Gastroesophageal sphincter (tissue), 4 donors: ENCODE results near the gene INSR. TPM values are rescaled to one million over a fixed set of nuclear protein-coding genes. Genes with fewer than 3 reads are reported as not detected.

Experiments
- ATAC-seq: fragments of 150-250 bp; one replicate; pipeline ENCODE4 v1.9.1; 2016; ENCODE audit warnings: mild to moderate bottlenecking, moderate library complexity
- H3K27ac ChIP-seq, 4 donors: fragments of 200-600 bp; sonication (generic) in 3 of 4; 1 replicate in 3 of 4; 2 replicates in 1 of 4; pipeline ENCODE4 v1.5.1; 2016 to 2019
- H3K27me3 ChIP-seq: fragments of 200-600 bp; sonication (generic); one replicate; pipeline ENCODE4 v1.5.1; 2019
- H3K36me3 ChIP-seq, 2 donors: fragments of 200-600 bp; sonication (generic); one replicate each; pipeline ENCODE4 v1.5.1; 2019; ENCODE audit warnings: control low read depth in 1 of 2
- H3K4me1 ChIP-seq, 3 donors: fragments of 200-600 bp; sonication (generic); 1 replicate in 2 of 3; 2 replicates in 1 of 3; pipeline ENCODE4 v1.5.1; 2016 to 2019; ENCODE audit warnings: control low read depth in 2 of 3
- H3K4me3 ChIP-seq, 2 donors: fragments of 200-600 bp; sonication (generic); one replicate each; pipeline ENCODE4 v1.5.1; 2019; ENCODE audit warnings: mild to moderate bottlenecking in 1 of 2, moderate library complexity in 1 of 2
- H3K9me3 ChIP-seq, 3 donors: fragments of 200-600 bp; sonication (generic); one replicate each; pipeline ENCODE4 v1.5.1; 2017 to 2019; ENCODE audit warnings: control low read depth in 2 of 3
- CTCF ChIP-seq, 4 experiments: fragments of 200-600 bp in 2 of 4; fragments of 450-650 bp in 2 of 4; sonication (generic) in 1 of 4; IDR thresholded peaks; one replicate each; pipeline ENCODE4 v1.5.1; 2017 to 2019; ENCODE audit warnings: antibody characterized with exemption in 4 of 4, mild to moderate bottlenecking in 2 of 4, moderate library complexity in 2 of 4
- EP300 ChIP-seq: sonication (generic); formaldehyde crosslinking; IDR thresholded peaks from one replicate; pipeline ENCODE4 v1.6.1; 2017; ENCODE audit warnings: antibody characterized with exemption, mild to moderate bottlenecking
- POLR2A ChIP-seq, 2 donors: fragments of 450-650 bp; IDR thresholded peaks; one replicate each; pipeline ENCODE4 v1.6.1; 2017; ENCODE audit warnings: antibody characterized with exemption in 2 of 2, mild to moderate bottlenecking in 2 of 2, moderate library complexity in 1 of 2
- POLR2AphosphoS5 ChIP-seq: sonication (generic); formaldehyde crosslinking; IDR thresholded peaks from one replicate; pipeline ENCODE4 v1.6.1; 2017; ENCODE audit warnings: antibody characterized with exemption
- WGBS, 2 donors: methylation state at CpG; one replicate each; pipeline ENCODE4 v1.1.5; 2018; ENCODE audit warnings: low coverage in 1 of 2; 5-methylcytosine and 5-hydroxymethylcytosine counted together
- total RNA-seq, 4 donors: library from RNA; depleted of rRNA; stranded (reverse); fragments of >200 nt; gene quantifications; one replicate each; pipeline ENCODE4 v1.1.0, GENCODE V29; 2016

INSR gene
- 10 to 100 TPM; 67.6 to 95.6 (median 81.2) TPM for total RNA-seq

- Histone ChIP-seq H3K4me3 (peak within 1 kb of the TSS; percentile 89 to 100), H3K27ac (peak within 1 kb of the TSS; percentile 74 to 94 (median 88)), H3K4me1 (peaks cover 0 to 42% (median 6%) of the 10 kb centered on the region in 3 donors), H3K27me3 (peaks cover 8% of the 10 kb centered on the region), H3K36me3 (no peaks in the 10 kb centered on the region), H3K9me3 (no peaks in the 10 kb centered on the region)
- peak; percentile 97 for ATAC-seq
- WGBS, 2 donors: 0% methylated on average over 1 of the region's 108 CpGs; no CpG with 5 or more reads in 1 of the 2 donors
- peak; percentile 58 to 62 for TF ChIP-seq POLR2A (IDR thresholded peaks at IDR 0.05)
- no peak for TF ChIP-seq CTCF (IDR thresholded peaks at IDR 0.05)
- peak; percentile 79 for TF ChIP-seq POLR2AphosphoS5
These were observed at the start of gene INSR for GRCh38 chr19:7293762-7294557. Gene INSR (minus strand): TSS chr19:7294414. CDS start chr19:7293891, 523 bp downstream.

GRCh38 chr19:7342143-7342542 lies 47.9 kb upstream of the INSR start:
- TF ChIP-seq POLR2AphosphoS5 (no peak), EP300 (no peak), POLR2A (IDR thresholded peaks at IDR 0.05) (no peak), CTCF (IDR thresholded peaks at IDR 0.05) (no peak)
- Histone ChIP-seq H3K36me3 (no peaks in the 10 kb centered on the region), H3K4me1 (no peaks in the 10 kb centered on the region), H3K4me3 (no peak overlapping the region), H3K9me3 (no peaks in the 10 kb centered on the region), H3K27me3 (peaks cover 15% of the 10 kb centered on the region), H3K27ac (no peak overlapping the region)
- WGBS, 2 donors: 77 to 96% methylated on average over 4 to 5 of the region's 5 CpGs
- ATAC-seq: no peak

- peak; percentile 43 for ATAC-seq
These were observed 47.0 kb upstream of the INSR start for GRCh38 chr19:7340959-7341837.

GRCh38 chr19:7337380-7338194 lies 43.4 kb upstream of the INSR start:
- H3K36me3 ChIP-seq: no peaks in the 10 kb centered on the region
- H3K27me3 ChIP-seq: no peaks in the 10 kb centered on the region
- WGBS, 2 donors: 64 to 86% methylated on average over 4 to 7 of the region's 12 CpGs

More at GRCh38 chr19:7340959-7341837, 47.0 kb upstream of the INSR start:
- H3K27me3 ChIP-seq: peaks cover 15% of the 10 kb centered on the region
- no peaks in the 10 kb centered on the region for H3K9me3 ChIP-seq
- WGBS, 2 donors: 0 to 9% methylated on average over 4 to 9 of the region's 22 CpGs
- H3K36me3 ChIP-seq: no peaks in the 10 kb centered on the region
- no peaks in the 10 kb centered on the region for H3K4me1 ChIP-seq
- H3K27ac ChIP-seq: no peak overlapping the region
- TF ChIP-seq EP300 (no peak), CTCF (IDR thresholded peaks at IDR 0.05) (peak in 3 of 4 experiments; percentile 91 to 97 (median 95))
- H3K4me3 ChIP-seq: no peak overlapping the region

More at GRCh38 chr19:7337380-7338194, 43.4 kb upstream of the INSR start:
- ATAC-seq: peak; percentile 31
- TF ChIP-seq POLR2AphosphoS5 (no peak), CTCF (IDR thresholded peaks at IDR 0.05) (no peak), EP300 (no peak), POLR2A (IDR thresholded peaks at IDR 0.05) (no peak)
- Histone ChIP-seq H3K27ac (peak overlapping the region in 1 of 4 donors; percentile 4), H3K9me3 (no peaks in the 10 kb centered on the region), H3K4me1 (no peaks in the 10 kb centered on the region), H3K4me3 (no peak overlapping the region)
